Measurements from ENCODE around the gene CAPS.

GRCh38 chr19:5893296-5893903 lies 20.7 kb upstream of the CAPS start:
- no peak for TF ChIP-seq CTCF (IDR thresholded peaks at IDR 0.05)
- TF ChIP-seq POLR2A (IDR thresholded peaks at IDR 0.05) = no peak
